NCI-H146 treated with DMSO at 0.1 percent for 48 hours (cell line): ENCODE measurements around the gene MYO9B.
A peak's percentile ranks its signal among the peaks of the same experiment; 100 is the strongest.

Experiments
- DNase-seq: peaks from one replicate; lab custom pipeline; 2025; ENCODE audit not compliant: unreplicated experiment; lab: John Stamatoyannopoulos, UW

The MYO9B gene

DNA sequence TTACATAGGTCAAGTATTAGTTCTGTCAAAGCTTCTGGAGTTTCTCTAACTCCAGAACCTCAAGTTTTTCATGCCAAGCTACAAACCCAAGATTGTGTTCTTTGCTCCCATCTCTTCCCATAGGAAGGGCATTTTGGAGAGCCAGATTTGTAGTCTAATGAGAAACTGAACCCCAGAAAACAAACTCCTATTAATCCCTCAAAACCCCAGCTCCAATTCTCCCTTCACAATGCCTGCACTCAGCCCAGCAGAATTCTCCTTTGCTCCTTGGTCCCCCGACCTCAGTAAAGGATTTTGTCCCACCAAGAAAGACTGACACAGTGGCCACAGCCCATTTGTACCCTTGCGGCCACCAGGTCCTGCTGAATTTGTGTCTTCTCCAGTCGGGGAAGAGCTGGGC, 180.6 kb downstream of the MYO9B start:
- no peak for DNase-seq

DNA sequence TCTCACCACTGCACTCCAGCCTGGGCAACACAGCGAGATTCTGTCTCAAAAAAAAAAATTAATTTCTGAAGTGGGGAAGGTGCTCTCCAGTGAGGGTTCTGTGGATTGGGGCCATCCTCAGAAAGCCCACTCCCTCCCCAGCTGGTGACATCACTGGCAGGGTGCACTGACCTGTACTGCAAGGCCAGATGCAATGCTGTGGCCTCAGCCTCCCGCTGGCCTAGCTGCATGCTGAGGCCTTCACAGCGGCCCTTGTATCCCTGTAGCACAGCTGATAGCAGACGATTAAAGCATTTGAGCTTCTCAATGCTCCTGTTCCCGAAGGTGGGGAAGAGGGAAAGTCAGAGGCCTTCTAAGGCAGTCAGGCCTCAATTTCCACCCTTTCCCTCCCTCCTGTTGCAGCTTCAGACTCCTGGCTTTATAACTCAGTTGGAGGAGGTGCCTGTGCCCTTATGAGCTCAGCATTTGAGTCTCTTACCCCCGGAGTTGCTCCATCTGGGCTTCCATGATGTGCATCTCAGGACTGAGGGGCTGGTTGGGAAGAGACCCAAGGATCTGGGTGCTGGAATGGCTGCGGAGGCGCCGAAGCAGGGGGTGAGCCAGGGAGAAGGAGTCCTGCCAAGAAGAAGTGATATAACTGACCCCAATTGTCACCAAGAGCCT, 183.7 kb downstream of the MYO9B start:
- DNase-seq, result no peak

DNA sequence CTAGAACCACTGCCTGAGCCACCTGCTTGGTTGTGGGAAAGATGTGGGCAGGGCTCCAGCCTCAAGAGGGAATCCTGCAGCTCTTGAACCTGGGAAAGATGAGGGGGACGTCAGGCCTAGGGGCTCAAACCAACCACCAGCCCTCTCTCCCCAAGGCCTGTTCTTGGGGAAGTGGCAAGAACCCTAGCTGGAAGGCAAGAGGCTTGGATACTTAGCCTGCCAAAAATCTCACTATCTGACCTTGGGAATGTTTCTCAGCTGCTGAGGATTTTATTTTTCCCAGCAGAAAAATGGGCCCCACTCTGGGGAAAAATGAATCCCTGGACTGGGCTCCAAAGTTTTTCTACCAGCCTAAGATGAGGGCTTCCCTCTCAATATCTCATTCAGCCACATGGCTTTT, 184.4 kb downstream of the MYO9B start:
- no peak for DNase-seq

DNA sequence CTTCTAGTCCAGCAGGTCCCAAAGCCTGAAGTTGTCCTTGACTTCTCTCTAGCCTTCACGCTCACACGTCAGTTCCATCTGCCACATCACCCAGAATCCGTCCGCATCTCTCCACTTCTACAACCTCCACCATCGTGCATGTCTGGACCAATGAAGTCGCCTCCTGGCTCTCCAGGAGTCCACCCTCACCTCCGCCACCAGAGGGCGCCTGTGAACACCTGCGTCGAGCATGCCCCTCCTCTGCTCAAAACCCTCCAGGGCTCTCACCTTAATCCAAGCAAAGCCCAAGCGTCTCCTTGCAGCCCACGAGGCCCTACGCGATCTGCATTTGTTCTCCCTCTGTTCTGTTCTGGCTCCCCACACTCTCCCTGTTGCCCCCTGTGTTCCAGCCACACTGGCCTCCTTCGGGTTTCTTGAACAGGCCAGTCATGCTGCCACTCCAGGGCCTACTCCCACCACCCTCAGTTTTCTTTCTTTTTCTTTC, 185.3 kb downstream of the MYO9B start:
- DNase-seq, result peak; percentile 86

DNA sequence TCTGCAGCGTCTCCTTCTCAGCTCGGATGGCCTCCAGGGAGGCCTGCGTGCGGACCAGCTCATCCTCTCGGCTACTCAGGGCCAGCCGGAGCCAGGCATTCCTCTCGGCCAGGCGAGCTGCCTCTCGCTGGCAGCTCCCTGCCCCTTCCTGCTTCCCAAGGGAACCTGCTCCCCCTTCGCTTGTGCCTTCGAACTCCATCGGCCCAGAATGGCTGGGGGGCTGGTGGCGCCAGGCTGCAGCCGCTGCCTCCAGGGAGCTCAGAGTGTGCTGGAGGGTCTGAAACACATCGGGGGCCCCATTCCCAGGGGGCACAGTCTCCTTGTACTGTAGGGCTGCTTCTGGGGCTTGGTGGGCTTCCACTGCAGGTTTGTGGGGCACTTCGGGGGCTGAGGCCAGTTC, 187.0 kb downstream of the MYO9B start:
- DNase-seq, result no peak
